Upper lobe of right lung (tissue), 1 donor: ENCODE results near the gene DNAH10. TPM values are rescaled to one million over a fixed set of nuclear protein-coding genes. Genes with fewer than 3 reads are reported as not detected.

Experiments used
- ATAC-seq: fragments of 200-7000 bp; cut with Tn5 transposase; one replicate; pipeline ENCODE4 v1.9.1; 2020; ENCODE audit warnings: mild to moderate bottlenecking, moderate library complexity
- DNase-seq: peaks from one replicate; pipeline ENCODE4 v3.0.0-alpha.2; 2020
- H3K27ac ChIP-seq: fragments of 200-600 bp; one replicate; pipeline ENCODE4 v1.8.0; 2022
- H3K27me3 ChIP-seq: fragments of 200-600 bp; one replicate; pipeline ENCODE4 v1.8.0; 2022; ENCODE audit warnings: mild to moderate bottlenecking
- H3K36me3 ChIP-seq: fragments of 200-600 bp; one replicate; pipeline ENCODE4 v1.8.0; 2022
- H3K4me1 ChIP-seq: fragments of 200-600 bp; one replicate; pipeline ENCODE4 v1.8.0; 2022
- H3K4me3 ChIP-seq: fragments of 200-600 bp; one replicate; pipeline ENCODE4 v1.8.0; 2022; ENCODE audit warnings: mild to moderate bottlenecking
- H3K9me3 ChIP-seq: fragments of 200-600 bp; one replicate; pipeline ENCODE4 v1.8.0; 2022
- CTCF ChIP-seq: fragments of 200-600 bp; IDR thresholded peaks from one replicate; pipeline ENCODE4 v1.8.0; 2022; ENCODE audit warnings: antibody characterized with exemption
- intact Hi-C: fragments of 100-400 bp; cut with DNase I; formaldehyde crosslinking; loops from one replicate; pipeline ENCODE4 v1.11.0; 2022
- total RNA-seq: library from RNA; stranded (reverse); fragmentation: NEBNext Ultra II Directional; extraction: Animal tissue kit (Norgen Biotek cat#: 25700); gene quantifications from one replicate; pipeline ENCODE4 v1.2.1, GENCODE V29; 2021
- donor health status: DM: no; HTN: yes; CAD: no; lungs with severe emphysema.

Gene DNAH10
- total RNA-seq, 1 donor from 2014 or later = 0.23 TPM

DNA sequence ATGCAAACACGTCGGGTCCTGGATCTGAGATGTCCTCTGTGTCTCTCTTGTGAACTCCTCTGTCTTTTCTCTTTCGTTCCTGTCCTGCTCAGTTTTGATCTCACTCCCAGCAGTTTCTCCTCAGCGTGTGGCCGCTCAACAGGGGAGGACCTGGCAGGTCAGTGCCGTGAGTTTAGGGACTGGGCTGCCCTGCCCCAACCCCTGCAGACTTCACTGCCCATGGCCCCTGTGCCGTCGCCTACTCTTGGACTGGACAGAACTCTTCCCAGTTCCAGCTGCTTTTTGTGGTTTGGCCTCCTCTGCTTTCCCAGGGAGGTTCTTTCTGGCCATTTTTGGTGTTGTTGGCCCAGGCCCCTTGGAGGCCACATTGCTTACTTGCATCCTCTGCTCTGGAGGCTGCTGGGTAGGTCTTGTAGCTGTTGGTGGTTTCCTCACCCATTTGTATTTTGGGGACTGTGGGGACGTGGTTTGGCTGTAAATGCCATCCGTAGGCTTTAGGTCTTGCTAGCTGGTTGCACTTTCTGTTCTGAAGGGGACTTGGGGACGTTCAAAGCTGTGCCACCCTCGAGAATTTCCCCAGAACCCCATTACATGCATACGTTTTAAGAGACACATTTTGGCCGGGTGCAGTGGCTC lies 20.0 kb upstream of the DNAH10 start:
- Histone ChIP-seq H3K27me3 (no peaks in the 10 kb centered on the region), H3K9me3 (no peaks in the 10 kb centered on the region), H3K4me3 (no peak overlapping the region), H3K4me1 (no peaks in the 10 kb centered on the region), H3K36me3 (peaks cover 75% of the 10 kb centered on the region), H3K27ac (no peak overlapping the region)
- no peak for TF ChIP-seq CTCF
- intact Hi-C loops = no loop called here
- DNase-seq (no peak), ATAC-seq (peak; percentile 43)

DNA sequence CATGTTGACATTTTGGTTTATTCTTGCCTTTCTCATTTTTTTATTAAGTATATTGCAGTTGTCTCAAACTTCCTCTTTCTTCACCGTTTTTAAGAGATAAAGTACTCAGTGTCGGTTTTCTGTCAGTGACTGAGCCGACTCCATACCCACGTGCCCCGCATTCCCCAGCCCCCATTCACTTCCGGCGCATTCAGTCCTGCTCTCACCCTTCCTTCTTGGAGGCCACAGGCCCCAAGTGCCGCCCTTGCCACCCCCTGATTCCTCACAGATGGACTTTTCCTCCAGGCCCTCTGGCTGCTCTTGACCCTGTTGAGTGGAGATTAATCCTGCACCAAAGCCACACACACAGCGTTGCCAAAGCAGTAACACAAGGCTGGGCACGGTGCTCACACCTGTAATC lies 19.1 kb upstream of the DNAH10 start:
- DNase-seq (no peak), ATAC-seq (peak; percentile 49)
- Histone ChIP-seq H3K9me3 (no peaks in the 10 kb centered on the region), H3K36me3 (peaks cover 68% of the 10 kb centered on the region), H3K27me3 (no peaks in the 10 kb centered on the region), H3K27ac (no peak overlapping the region), H3K4me1 (no peaks in the 10 kb centered on the region), H3K4me3 (no peak overlapping the region)
- TF ChIP-seq CTCF = no peak
- intact Hi-C loops = no loop called here

DNA sequence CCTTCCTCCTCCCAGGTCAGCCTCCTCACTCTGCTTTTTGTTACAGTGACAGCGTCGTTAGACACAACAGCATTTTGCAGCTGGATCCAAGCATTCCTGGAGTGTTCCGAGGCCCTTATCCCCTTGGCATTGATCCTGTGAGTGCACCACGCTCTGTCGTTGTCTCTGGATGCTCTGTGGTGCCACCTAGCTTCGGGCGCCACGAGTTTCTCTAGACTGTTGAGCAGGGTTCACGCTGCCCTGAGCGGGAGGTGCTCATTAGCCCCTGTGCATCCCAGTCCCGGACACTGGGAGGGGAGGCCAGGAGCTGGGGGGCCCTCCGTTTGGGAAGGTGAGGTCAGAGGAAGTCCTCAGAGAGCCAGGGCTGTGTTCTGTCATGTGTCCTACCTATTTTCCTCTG lies 17.3 kb upstream of the DNAH10 start:
- TF ChIP-seq CTCF = no peak
- Histone ChIP-seq H3K9me3 (no peaks in the 10 kb centered on the region), H3K4me1 (no peaks in the 10 kb centered on the region), H3K4me3 (no peak overlapping the region), H3K27me3 (no peaks in the 10 kb centered on the region), H3K27ac (no peak overlapping the region), H3K36me3 (peaks cover 71% of the 10 kb centered on the region)
- DNase-seq = no peak
- intact Hi-C loops = no loop called here
- ATAC-seq = peak; percentile 51

- Histone ChIP-seq H3K36me3 (peaks cover 72% of the 10 kb centered on the region), H3K27me3 (no peaks in the 10 kb centered on the region), H3K4me1 (no peaks in the 10 kb centered on the region), H3K4me3 (no peak overlapping the region), H3K27ac (no peak overlapping the region), H3K9me3 (no peaks in the 10 kb centered on the region)
- no peak for DNase-seq
- ATAC-seq = no peak
- TF ChIP-seq CTCF = no peak
- intact Hi-C loops = no loop called here
These were observed 14.8 kb upstream of the DNAH10 start for GRCh38 chr12:123747309-123747708.

- TF ChIP-seq CTCF = no peak
- Histone ChIP-seq H3K36me3 (peaks cover 66% of the 10 kb centered on the region), H3K4me1 (no peaks in the 10 kb centered on the region), H3K27ac (no peak overlapping the region), H3K9me3 (no peaks in the 10 kb centered on the region), H3K4me3 (no peak overlapping the region), H3K27me3 (no peaks in the 10 kb centered on the region)
- no peak for DNase-seq
- intact Hi-C loops = no loop called here
- ATAC-seq = no peak
These were observed 13.9 kb upstream of the DNAH10 start for GRCh38 chr12:123748161-123748560.

- Histone ChIP-seq H3K27ac (no peak overlapping the region), H3K4me3 (no peak overlapping the region), H3K36me3 (peaks cover 68% of the 10 kb centered on the region), H3K27me3 (no peaks in the 10 kb centered on the region), H3K4me1 (no peaks in the 10 kb centered on the region), H3K9me3 (no peaks in the 10 kb centered on the region)
- no peak for TF ChIP-seq CTCF
- intact Hi-C loops = no loop called here
- ATAC-seq (no peak), DNase-seq (no peak)
These were observed 13.4 kb upstream of the DNAH10 start for GRCh38 chr12:123748661-123749060.
